Endothelial cell of umbilical vein (primary cell): ENCODE measurements around the gene MAP4K4. TPM values are rescaled to one million over a fixed set of nuclear protein-coding genes. Genes with fewer than 3 reads are reported as not detected.

ENCODE experiments used
- BruUV-seq: library from RNA; stranded (reverse); fragments of 400-500 nt; replicated peaks from 2 replicates; lab custom pipeline; 2021; lab: Mats Ljungman, UMichigan
- CTCF ChIA-PET: fragments of 300-600, 350-600 bp; sonication (Branson Sonifier 250); formaldehyde crosslinking; loops from one replicate; lab custom pipeline; 2021; ENCODE audit warnings: antibody characterized with exemption, inconsistent platforms; lab: Charles Lee
- POLR2A ChIA-PET: fragments of 300-600, 350-600 bp; sonication (Branson Sonifier 250); formaldehyde crosslinking; loops from one replicate; lab custom pipeline; 2021; ENCODE audit warnings: antibody characterized with exemption, inconsistent platforms; lab: Charles Lee
- DNase-seq: peaks from one replicate; pipeline ENCODE4 v3.0.0-alpha.2; 2011; ENCODE audit warnings: low read depth, low spot score
- FAIRE-seq: peaks from 2 replicates; lab custom pipeline; 2011; peaks lifted over from hg19 to GRCh38; lab: Jason Lieb, UNC
- H2AFZ ChIP-seq: 2 replicates; pipeline ENCODE4 v1.6.0; 2012; ENCODE audit warnings: low read depth, low read length, control low read depth, inconsistent platforms
- H3K27ac ChIP-seq: 2 replicates; pipeline ENCODE4 v1.5.1; 2011; ENCODE audit warnings: low read depth, mild to moderate bottlenecking, control low read depth, low read length, moderate library complexity; ENCODE audit not compliant: insufficient read depth
- H3K27me3 ChIP-seq, 2 experiments: 2 replicates each; pipeline versions ENCODE4 v1.6.0 to v1.6.1; 2011; ENCODE audit warnings: low read length in 2 of 2, mixed read lengths in 1 of 2; ENCODE audit not compliant: control insufficient read depth in 2 of 2, insufficient read depth in 2 of 2
- H3K36me3 ChIP-seq, 2 experiments: 2 replicates in 1 of 2; 3 replicates in 1 of 2; pipeline ENCODE4 v1.5.1; 2011; ENCODE audit warnings: low read length in 2 of 2, mild to moderate bottlenecking in 1 of 2, moderate library complexity in 1 of 2; ENCODE audit not compliant: control insufficient read depth in 2 of 2, insufficient read depth in 2 of 2; ENCODE audit errors: extremely low read depth in 1 of 2
- H3K4me1 ChIP-seq: 3 replicates; pipeline ENCODE4 v1.5.1; 2011; ENCODE audit warnings: mild to moderate bottlenecking, low read length; ENCODE audit not compliant: control insufficient read depth, insufficient read depth; ENCODE audit errors: extremely low read depth
- H3K4me2 ChIP-seq: 2 replicates; pipeline ENCODE4 v1.6.1; 2011; ENCODE audit warnings: low read length, control low read depth, mixed read lengths; ENCODE audit not compliant: insufficient read depth
- H3K4me3 ChIP-seq, 3 experiments: fragments of 200-600 bp in 1 of 3; sonication (generic), shearing (Covaris generic) in 1 of 3; replicated peaks in 1 of 3; 2 replicates each; pipeline ENCODE4 v1.5.1; 2011 to 2016; ENCODE audit warnings: control low read depth in 3 of 3, low read length in 3 of 3, mild to moderate bottlenecking in 2 of 3, inconsistent platforms in 1 of 3, low read depth in 1 of 3, moderate library complexity in 1 of 3; ENCODE audit not compliant: insufficient read depth in 1 of 3
- H3K79me2 ChIP-seq: 2 replicates; pipeline ENCODE4 v1.6.0; 2012; ENCODE audit warnings: low read length, inconsistent platforms; ENCODE audit not compliant: control insufficient read depth, insufficient read depth
- H3K9ac ChIP-seq: replicated peaks from 2 replicates; pipeline ENCODE3; 2011; ENCODE audit warnings: low read length, control low read depth; ENCODE audit not compliant: insufficient read depth; ENCODE audit errors: extremely low read depth
- H3K9me1 ChIP-seq: replicated peaks from 3 replicates; pipeline ENCODE4 v1.6.0; 2011; ENCODE audit warnings: mild to moderate bottlenecking, low read length; ENCODE audit not compliant: control insufficient read depth, insufficient read depth; ENCODE audit errors: extremely low read depth
- H3K9me3 ChIP-seq: replicated peaks from 2 replicates; pipeline ENCODE4 v1.5.1; 2012; ENCODE audit warnings: low read length, inconsistent platforms; ENCODE audit not compliant: control insufficient read depth, insufficient read depth
- H4K20me1 ChIP-seq: replicated peaks from 2 replicates; pipeline ENCODE3; 2011; ENCODE audit warnings: mild to moderate bottlenecking, low read length; ENCODE audit not compliant: control insufficient read depth, insufficient read depth; ENCODE audit errors: extremely low read depth
- CTCF ChIP-seq, 2 donors: IDR thresholded peaks; 1 replicate in 1 of 2; 2 replicates in 1 of 2; pipeline ENCODE4 v1.5.1; 2011; ENCODE audit warnings: low read length in 2 of 2, mild to moderate bottlenecking in 2 of 2, moderate library complexity in 2 of 2, control low read depth in 1 of 2, inconsistent platforms in 1 of 2, low read depth in 1 of 2; ENCODE audit not compliant: insufficient read depth in 1 of 2; ENCODE audit errors: extremely low read depth in 1 of 2
- EZH2 ChIP-seq: IDR thresholded peaks from 2 replicates; pipeline ENCODE4 v1.6.1; 2012; ENCODE audit warnings: borderline replicate concordance, low read depth, mild to moderate bottlenecking, moderate library complexity, low read length, inconsistent platforms; ENCODE audit not compliant: severe bottlenecking
- FOS ChIP-seq: IDR thresholded peaks from 2 replicates; pipeline ENCODE4 v1.6.1; 2011; ENCODE audit warnings: mild to moderate bottlenecking, low read length, moderate library complexity, borderline replicate concordance; ENCODE audit not compliant: insufficient read depth
- JUN ChIP-seq: IDR thresholded peaks from 2 replicates; pipeline ENCODE4 v1.6.1; 2011; ENCODE audit warnings: borderline replicate concordance, low read depth; ENCODE audit not compliant: insufficient read length, insufficient read depth
- MAX ChIP-seq: IDR thresholded peaks from 2 replicates; pipeline ENCODE4 v1.6.1; 2011; ENCODE audit not compliant: insufficient read depth, insufficient read length
- MYC ChIP-seq: IDR thresholded peaks from one replicate; pipeline ENCODE4 v1.6.1; 2011; ENCODE audit warnings: mild to moderate bottlenecking, low read depth, low read length
- POLR2A ChIP-seq: IDR thresholded peaks from 2 replicates; pipeline ENCODE4 v1.6.1; 2012; ENCODE audit warnings: low read depth, mild to moderate bottlenecking, control low read depth, low read length
- POLR2AphosphoS5 ChIP-seq: IDR thresholded peaks from 2 replicates; pipeline ENCODE4 v1.6.1; 2012; ENCODE audit warnings: low read depth, mild to moderate bottlenecking, control low read depth, low read length, moderate library complexity; ENCODE audit not compliant: insufficient read depth
- dilution Hi-C: fragments of 300-500 bp; cut with MboI; formaldehyde crosslinking; loops from one replicate; pipeline ENCODE4 v1.15.0; 2019; ENCODE audit warnings: low sequenced_read_pairs; ENCODE audit not compliant: extremely low pct_ligation_motif_present
- intact Hi-C: fragments of 100-400 bp; cut with micrococcal nuclease; formaldehyde crosslinking; loops from one replicate; pipeline ENCODE4 v1.10.0; 2022
- polyA plus RNA-seq, 4 experiments: library from polyadenylated mRNA; depleted of rRNA in 3 of 4; stranded (reverse) in 3 of 4; unstranded in 1 of 4; fragments of >200 nt; gene quantifications; 2 replicates each; pipeline versions ENCODE4 v1.2.1 to v1.2.3, GENCODE V29; 2011 to 2012; ENCODE audit warnings: missing spikeins in 1 of 4
- total RNA-seq: library from RNA; stranded (reverse); gene quantifications from 2 replicates; pipeline ENCODE4 v1.2.3, GENCODE V29; 2021

MAP4K4 gene
- total and polyA plus RNA-seq, 2 donors (not counting 3 experiments of a cell fraction or from before 2014, with no cell fraction given), result 79.4 to 269 TPM

- no peak overlapping the region for H3K9ac ChIP-seq
- H3K4me2 ChIP-seq, result no peak overlapping the region
- no peak overlapping the region for H3K4me3 ChIP-seq
- no peak for DNase-seq
- no TSS peak for BruUV-seq
- intact Hi-C loops, result no loop called here
- H3K4me1 ChIP-seq, result no peaks in the 10 kb centered on the region
- H3K27me3 ChIP-seq, result no peaks in the 10 kb centered on the region
- no peaks in the 10 kb centered on the region for H3K9me1 ChIP-seq
- no peak for TF ChIP-seq CTCF (IDR thresholded peaks at IDR 0.05; ENCODE audit: extremely low read depth in 1 of 2, insufficient read depth in 1 of 2, low read depth in 1 of 2, low read length in 2 of 2)
- no peak for TF ChIP-seq MYC
- no peak for TF ChIP-seq FOS
- no peak for TF ChIP-seq POLR2A
- no peak for TF ChIP-seq JUN
- no peak for TF ChIP-seq MAX
- no peak for TF ChIP-seq POLR2AphosphoS5
- no peak for TF ChIP-seq EZH2
- dilution Hi-C loops, result no loop called here
- no peak overlapping the region for H2AFZ ChIP-seq
- ChIA-PET CTCF (no interaction called here), POLR2A (interaction anchor here (0.5 kb wide), 1 partner anchor 131 kb away, joined by 3 read pairs; no protein-coding TSS in a partner anchor)
- no peak overlapping the region for H3K27ac ChIP-seq
- no peaks in the 10 kb centered on the region for H3K9me3 ChIP-seq
- no peaks in the 10 kb centered on the region for H3K79me2 ChIP-seq
- FAIRE-seq, result no peak
- no peaks in the 10 kb centered on the region for H3K36me3 ChIP-seq
- no peaks in the 10 kb centered on the region for H4K20me1 ChIP-seq
Observed at GRCh38 chr2:101667823-101668222, 29.7 kb upstream of the MAP4K4 start.
